ENCODE measurements around the gene LARGE1. TPM values are rescaled to one million over a fixed set of nuclear protein-coding genes. Genes with fewer than 3 reads are reported as not detected.

The LARGE1 gene
- total RNA-seq, 1 donor from 2014 or later = 35.7 TPM

GRCh38 chr22:33386270-33386669 lies 534.0 kb downstream of the LARGE1 start:
- no peaks in the 10 kb centered on the region for H3K36me3 Mint-ChIP-seq
- H3K4me1 Mint-ChIP-seq = peaks cover 30% of the 10 kb centered on the region
- H3K9me3 Mint-ChIP-seq = no peaks in the 10 kb centered on the region
- no peak for DNase-seq (ENCODE audit: low spot score in 2 of 2, unreplicated experiment in 2 of 2)
- no peak overlapping the region for H3K27ac Mint-ChIP-seq
- no peaks in the 10 kb centered on the region for H3K27me3 Mint-ChIP-seq (ENCODE audit: low read depth)
- TF ChIP-seq, protein P1, sequence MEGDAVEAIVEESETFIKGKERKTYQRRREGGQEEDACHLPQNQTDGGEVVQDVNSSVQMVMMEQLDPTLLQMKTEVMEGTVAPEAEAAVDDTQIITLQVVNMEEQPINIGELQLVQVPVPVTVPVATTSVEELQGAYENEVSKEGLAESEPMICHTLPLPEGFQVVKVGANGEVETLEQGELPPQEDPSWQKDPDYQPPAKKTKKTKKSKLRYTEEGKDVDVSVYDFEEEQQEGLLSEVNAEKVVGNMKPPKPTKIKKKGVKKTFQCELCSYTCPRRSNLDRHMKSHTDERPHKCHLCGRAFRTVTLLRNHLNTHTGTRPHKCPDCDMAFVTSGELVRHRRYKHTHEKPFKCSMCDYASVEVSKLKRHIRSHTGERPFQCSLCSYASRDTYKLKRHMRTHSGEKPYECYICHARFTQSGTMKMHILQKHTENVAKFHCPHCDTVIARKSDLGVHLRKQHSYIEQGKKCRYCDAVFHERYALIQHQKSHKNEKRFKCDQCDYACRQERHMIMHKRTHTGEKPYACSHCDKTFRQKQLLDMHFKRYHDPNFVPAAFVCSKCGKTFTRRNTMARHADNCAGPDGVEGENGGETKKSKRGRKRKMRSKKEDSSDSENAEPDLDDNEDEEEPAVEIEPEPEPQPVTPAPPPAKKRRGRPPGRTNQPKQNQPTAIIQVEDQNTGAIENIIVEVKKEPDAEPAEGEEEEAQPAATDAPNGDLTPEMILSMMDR (IDR thresholded peaks at IDR 0.05; ENCODE audit: unreplicated experiment) = no peak
- H3K4me3 Mint-ChIP-seq = no peak overlapping the region

GRCh38 chr22:33385611-33386010 lies 534.7 kb downstream of the LARGE1 start:
- Mint-ChIP-seq H3K9me3 (no peaks in the 10 kb centered on the region), H3K4me3 (no peak overlapping the region), H3K4me1 (peaks cover 32% of the 10 kb centered on the region), H3K27ac (no peak overlapping the region), H3K36me3 (no peaks in the 10 kb centered on the region), H3K27me3 (ENCODE audit: low read depth) (no peaks in the 10 kb centered on the region)
- DNase-seq (ENCODE audit: low spot score in 2 of 2, unreplicated experiment in 2 of 2) = no peak
- TF ChIP-seq, protein P1 (IDR thresholded peaks at IDR 0.05; ENCODE audit: unreplicated experiment) = no peak

- TF ChIP-seq, protein P1 (IDR thresholded peaks at IDR 0.05; ENCODE audit: unreplicated experiment) = no peak
- H3K27ac Mint-ChIP-seq = peak overlapping the region; percentile 71
- DNase-seq (ENCODE audit: low spot score in 2 of 2, unreplicated experiment in 2 of 2) = no peak
- no peaks in the 10 kb centered on the region for H3K27me3 Mint-ChIP-seq (ENCODE audit: low read depth)
- no peak overlapping the region for H3K4me3 Mint-ChIP-seq
- peaks cover 18% of the 10 kb centered on the region for H3K9me3 Mint-ChIP-seq
- H3K4me1 Mint-ChIP-seq = peaks cover 19% of the 10 kb centered on the region
- H3K36me3 Mint-ChIP-seq = peaks cover 15% of the 10 kb centered on the region
These were observed 537.8 kb downstream of the LARGE1 start for GRCh38 chr22:33382436-33382835.

GRCh38 chr22:33381531-33382406 lies 538.5 kb downstream of the LARGE1 start:
- DNase-seq (ENCODE audit: low spot score in 2 of 2, unreplicated experiment in 2 of 2) = no peak
- no peak overlapping the region for H3K4me3 Mint-ChIP-seq
- H3K27ac Mint-ChIP-seq = peak overlapping the region; percentile 81
- H3K4me1 Mint-ChIP-seq = peaks cover 19% of the 10 kb centered on the region
- H3K36me3 Mint-ChIP-seq = peaks cover 20% of the 10 kb centered on the region
- TF ChIP-seq, protein P1 (IDR thresholded peaks at IDR 0.05; ENCODE audit: unreplicated experiment) = no peak
- peaks cover 25% of the 10 kb centered on the region for H3K9me3 Mint-ChIP-seq
- H3K27me3 Mint-ChIP-seq (ENCODE audit: low read depth) = no peaks in the 10 kb centered on the region

GRCh38 chr22:33380789-33381530 lies 539.3 kb downstream of the LARGE1 start:
- TF ChIP-seq, protein P1 (IDR thresholded peaks at IDR 0.05; ENCODE audit: unreplicated experiment) = no peak
- Mint-ChIP-seq H3K4me3 (no peak overlapping the region), H3K27me3 (ENCODE audit: low read depth) (no peaks in the 10 kb centered on the region), H3K9me3 (peaks cover 28% of the 10 kb centered on the region), H3K36me3 (peaks cover 20% of the 10 kb centered on the region), H3K4me1 (peaks cover 19% of the 10 kb centered on the region), H3K27ac (peak overlapping the region; percentile 81)
- DNase-seq (ENCODE audit: low spot score in 2 of 2, unreplicated experiment in 2 of 2) = no peak

Measured in mesothelial cell of epicardium (in vitro differentiated cells).